Measurements from ENCODE around the gene MYCBP2. TPM values are rescaled to one million over a fixed set of nuclear protein-coding genes. Genes with fewer than 3 reads are reported as not detected.

Gene MYCBP2
- total RNA-seq, 1 donor from 2014 or later: 75.4 TPM

GRCh38 chr13:77026255-77026860 lies 300.5 kb downstream of the MYCBP2 start:
- no peak for TF ChIP-seq CTCF (conservative IDR thresholded peaks at IDR 0.05)
- Mint-ChIP-seq H3K9me3 (no peaks in the 10 kb centered on the region), H3K27me3 (ENCODE audit: low read depth) (no peaks in the 10 kb centered on the region), H3K36me3 (ENCODE audit: low read depth) (peaks cover 3% of the 10 kb centered on the region), H3K4me3 (peak overlapping the region; percentile 96), H3K27ac (ENCODE audit: unreplicated experiment) (peak overlapping the region; percentile 87), H3K4me1 (peaks cover 63% of the 10 kb centered on the region)
- peak; percentile 38 for DNase-seq (ENCODE audit: low read depth, low spot score)

GRCh38 chr13:77022341-77022740 lies 304.6 kb downstream of the MYCBP2 start:
- Mint-ChIP-seq H3K4me3 (peak overlapping the region; percentile 40), H3K36me3 (ENCODE audit: low read depth) (peaks cover 3% of the 10 kb centered on the region), H3K27ac (ENCODE audit: unreplicated experiment) (no peak overlapping the region), H3K27me3 (ENCODE audit: low read depth) (no peaks in the 10 kb centered on the region), H3K4me1 (peaks cover 50% of the 10 kb centered on the region), H3K9me3 (no peaks in the 10 kb centered on the region)
- no peak for TF ChIP-seq CTCF (conservative IDR thresholded peaks at IDR 0.05)
- no peak for DNase-seq (ENCODE audit: low read depth, low spot score)

GRCh38 chr13:77019756-77020155 lies 307.1 kb downstream of the MYCBP2 start:
- H3K27ac Mint-ChIP-seq (ENCODE audit: unreplicated experiment): no peak overlapping the region
- no peak for DNase-seq (ENCODE audit: low read depth, low spot score)
- H3K36me3 Mint-ChIP-seq (ENCODE audit: low read depth): peaks cover 4% of the 10 kb centered on the region
- no peaks in the 10 kb centered on the region for H3K9me3 Mint-ChIP-seq
- H3K4me1 Mint-ChIP-seq: peaks cover 30% of the 10 kb centered on the region
- H3K4me3 Mint-ChIP-seq: no peak overlapping the region
- no peak for TF ChIP-seq CTCF (conservative IDR thresholded peaks at IDR 0.05)
- no peaks in the 10 kb centered on the region for H3K27me3 Mint-ChIP-seq (ENCODE audit: low read depth)

GRCh38 chr13:77016888-77017623 lies 309.8 kb downstream of the MYCBP2 start:
- H3K4me1 Mint-ChIP-seq: peaks cover 4% of the 10 kb centered on the region
- no peaks in the 10 kb centered on the region for H3K27me3 Mint-ChIP-seq (ENCODE audit: low read depth)
- peaks cover 16% of the 10 kb centered on the region for H3K36me3 Mint-ChIP-seq (ENCODE audit: low read depth)
- H3K9me3 Mint-ChIP-seq: no peaks in the 10 kb centered on the region
- no peak for DNase-seq (ENCODE audit: low read depth, low spot score)
- H3K27ac Mint-ChIP-seq (ENCODE audit: unreplicated experiment): no peak overlapping the region
- no peak overlapping the region for H3K4me3 Mint-ChIP-seq
- no peak for TF ChIP-seq CTCF (conservative IDR thresholded peaks at IDR 0.05)

- no peaks in the 10 kb centered on the region for H3K27me3 Mint-ChIP-seq (ENCODE audit: low read depth)
- H3K4me3 Mint-ChIP-seq: no peak overlapping the region
- H3K4me1 Mint-ChIP-seq: peaks cover 4% of the 10 kb centered on the region
- TF ChIP-seq CTCF (conservative IDR thresholded peaks at IDR 0.05): no peak
- peaks cover 19% of the 10 kb centered on the region for H3K36me3 Mint-ChIP-seq (ENCODE audit: low read depth)
- no peaks in the 10 kb centered on the region for H3K9me3 Mint-ChIP-seq
- no peak for DNase-seq (ENCODE audit: low read depth, low spot score)
- H3K27ac Mint-ChIP-seq (ENCODE audit: unreplicated experiment): no peak overlapping the region
These were observed 310.6 kb downstream of the MYCBP2 start for GRCh38 chr13:77016251-77016812.
